ENCODE results near the gene ERBB4.
"Not testable (repeated sequence)": the region's sequence is repeated elsewhere in the genome, so short reads cannot be mapped to it uniquely, and the experiment has no call there.

The ERBB4 gene

DNA sequence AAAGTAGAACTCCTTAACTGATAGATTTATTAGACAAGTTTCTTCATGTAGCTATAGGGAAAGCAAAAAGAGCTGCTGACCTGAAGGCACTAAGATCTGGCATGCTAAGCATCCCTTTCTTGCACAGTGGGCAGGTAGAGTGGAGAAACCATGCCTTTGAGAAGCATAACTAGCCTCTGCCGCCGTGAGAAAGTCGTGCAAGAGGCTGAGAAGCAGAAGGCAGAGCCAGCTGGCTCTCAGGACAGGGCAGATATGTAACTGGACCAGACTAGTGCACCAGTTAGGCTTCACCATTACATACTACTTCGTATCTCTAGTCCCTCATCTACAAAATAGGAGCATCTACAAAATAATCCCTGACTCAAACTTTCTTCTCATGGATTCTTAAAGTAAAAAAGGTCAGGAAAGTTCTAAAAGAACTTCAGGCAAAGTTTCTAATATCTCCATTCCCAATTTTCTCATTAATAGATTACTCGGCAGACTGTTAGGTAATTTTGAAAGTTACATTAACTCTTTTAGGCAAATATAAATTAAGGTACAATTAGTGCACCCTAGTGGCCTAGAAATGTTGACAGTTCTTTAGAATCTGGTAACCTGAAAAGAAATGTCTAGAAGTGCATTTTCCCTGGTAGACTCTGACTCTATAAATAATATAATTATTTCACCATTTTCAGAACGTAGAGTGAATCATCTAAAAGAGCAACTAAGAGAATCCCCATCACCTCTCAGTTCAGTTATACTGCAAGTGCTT, 10.3 kb downstream of the ERBB4 start:
- DNase-seq (ENCODE audit: low spot score) = no peak

DNA sequence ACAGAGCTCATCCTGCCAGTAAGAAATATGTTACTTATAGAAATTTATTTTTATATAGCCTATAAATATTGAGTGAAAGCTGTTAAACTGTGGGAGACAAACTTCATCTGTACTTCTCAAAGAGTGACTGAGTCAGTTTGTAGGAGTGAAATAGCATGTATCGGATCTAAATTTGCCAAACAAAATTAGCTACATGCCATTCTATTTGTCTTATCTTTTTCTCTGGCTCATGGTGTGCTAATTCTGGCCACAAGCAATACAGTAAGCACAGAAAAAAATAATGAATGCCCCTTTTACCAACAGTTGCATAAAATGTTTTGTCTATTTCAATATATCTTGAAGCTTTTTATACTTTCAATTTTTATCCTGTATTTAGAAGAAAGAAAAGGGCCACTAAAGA, 12.5 kb downstream of the ERBB4 start:
- no peak for DNase-seq (ENCODE audit: low spot score)

GRCh38 chr2:212523756-212524155, 14.8 kb downstream of the ERBB4 start:
- DNase-seq (ENCODE audit: low spot score) = no peak

DNA sequence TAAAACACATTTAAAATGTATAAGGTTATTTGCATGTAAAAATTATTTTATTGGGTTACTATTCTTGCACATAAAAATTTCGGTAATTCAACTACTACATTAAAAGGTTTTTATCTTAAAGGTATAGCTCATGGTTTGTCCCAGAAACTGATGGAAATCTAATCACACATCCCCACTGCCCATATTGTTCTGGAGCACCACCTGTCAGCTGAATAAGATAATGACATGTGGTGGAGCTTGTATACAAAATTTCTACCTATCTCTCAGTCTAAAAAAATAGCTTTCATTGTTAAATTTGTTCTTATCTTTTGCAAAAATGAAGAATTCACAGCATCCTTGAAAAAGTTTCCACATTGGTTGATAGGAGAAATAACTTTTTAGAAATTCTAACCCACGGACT, 18.3 kb downstream of the ERBB4 start:
- no peak for DNase-seq (ENCODE audit: low spot score)

DNA sequence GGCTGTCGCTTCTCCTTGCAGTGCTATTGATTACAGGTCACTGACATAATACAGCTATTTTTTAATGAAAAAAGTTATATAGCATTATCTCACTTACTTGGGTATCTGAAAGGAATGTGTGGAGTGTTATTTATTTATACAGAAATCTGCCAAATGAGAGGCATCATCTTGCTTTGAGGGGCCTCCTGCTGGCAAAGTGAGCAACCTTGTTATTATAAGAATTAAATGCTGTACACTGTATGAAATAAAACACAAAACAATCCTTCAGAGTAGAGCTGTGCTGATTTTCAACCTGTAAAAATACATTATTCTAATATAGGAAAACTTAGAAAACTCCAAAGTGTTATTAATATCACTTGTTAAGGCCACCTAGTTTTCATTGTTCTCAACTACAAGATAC, 20.9 kb downstream of the ERBB4 start:
- DNase-seq (ENCODE audit: low spot score) = no peak

GRCh38 chr2:212505586-212505985, 33.0 kb downstream of the ERBB4 start:
- DNase-seq (ENCODE audit: low spot score) = no peak

DNA sequence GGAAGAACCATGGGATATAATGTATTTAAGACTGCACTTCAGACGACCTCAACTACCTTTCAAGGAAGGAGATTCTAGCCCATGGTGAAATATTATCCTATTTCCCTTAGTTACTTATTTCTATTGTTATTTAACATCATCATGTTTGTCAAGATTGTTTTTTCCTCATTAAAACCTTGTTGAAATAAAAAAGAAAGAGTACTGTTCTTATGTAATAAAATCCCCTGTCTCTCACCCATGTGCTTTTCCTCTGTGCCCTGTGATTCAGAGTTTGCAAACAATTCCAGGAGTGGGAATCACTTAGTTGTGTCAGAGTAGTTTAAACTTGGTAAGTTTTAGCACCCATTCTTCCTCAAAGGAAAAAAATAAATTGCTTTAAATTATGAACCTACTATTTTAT, 43.6 kb downstream of the ERBB4 start:
- no peak for DNase-seq (ENCODE audit: low spot score)

GRCh38 chr2:212494418-212495020, 44.1 kb downstream of the ERBB4 start:
- DNase-seq (ENCODE audit: low spot score) = no peak

GRCh38 chr2:212489719-212490346, 48.8 kb downstream of the ERBB4 start:
- no peak for DNase-seq (ENCODE audit: low spot score)

GRCh38 chr2:212488611-212489010, 50.0 kb downstream of the ERBB4 start:
- DNase-seq (ENCODE audit: low spot score) = no peak

DNA sequence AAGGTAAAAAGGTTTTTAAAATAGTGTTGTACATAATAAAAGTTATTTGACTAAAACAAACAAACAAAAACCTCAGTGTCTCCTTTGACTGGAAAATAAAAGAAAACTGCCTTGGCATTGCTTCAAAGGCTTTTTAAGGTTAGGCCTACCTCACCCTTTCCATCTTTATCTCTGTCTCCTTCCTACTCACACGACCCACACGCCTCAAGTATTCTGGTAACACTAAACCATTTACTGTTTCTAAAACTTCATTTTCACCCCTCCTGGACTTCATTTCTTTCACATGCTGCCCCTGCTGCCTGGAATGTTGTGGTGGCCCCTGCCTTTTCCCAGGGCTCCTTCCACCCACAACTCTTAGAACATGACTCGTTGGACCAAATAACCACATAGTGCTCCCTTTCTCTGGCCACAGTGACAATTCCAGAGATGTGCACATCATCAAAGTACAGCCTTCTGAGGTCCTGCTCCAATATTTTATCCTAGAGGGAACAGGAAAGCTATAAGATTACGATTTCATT, 54.0 kb downstream of the ERBB4 start:
- no peak for DNase-seq (ENCODE audit: low spot score)

GRCh38 chr2:212480447-212480846, 58.2 kb downstream of the ERBB4 start:
- no peak for DNase-seq (ENCODE audit: low spot score)

DNA sequence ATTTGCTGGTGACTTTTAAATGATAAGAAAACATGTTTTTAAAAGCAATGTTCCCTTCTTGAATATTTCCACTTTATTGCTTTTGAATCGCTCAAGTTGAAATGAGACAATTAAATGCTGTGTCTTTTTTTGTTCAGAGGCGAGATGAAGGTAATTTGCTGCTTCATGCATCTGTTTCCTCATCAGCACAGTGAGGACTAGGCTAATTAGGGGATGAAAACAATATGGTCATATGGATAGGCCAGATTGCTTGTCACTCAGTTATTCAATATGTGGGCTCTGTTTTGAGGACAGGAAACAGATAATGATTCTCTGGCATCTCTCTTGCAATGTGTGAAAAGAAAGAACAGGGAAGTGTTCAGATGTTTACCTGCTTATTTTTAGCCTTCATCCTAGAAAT, 61.0 kb downstream of the ERBB4 start:
- no peak for DNase-seq (ENCODE audit: low spot score)

DNA sequence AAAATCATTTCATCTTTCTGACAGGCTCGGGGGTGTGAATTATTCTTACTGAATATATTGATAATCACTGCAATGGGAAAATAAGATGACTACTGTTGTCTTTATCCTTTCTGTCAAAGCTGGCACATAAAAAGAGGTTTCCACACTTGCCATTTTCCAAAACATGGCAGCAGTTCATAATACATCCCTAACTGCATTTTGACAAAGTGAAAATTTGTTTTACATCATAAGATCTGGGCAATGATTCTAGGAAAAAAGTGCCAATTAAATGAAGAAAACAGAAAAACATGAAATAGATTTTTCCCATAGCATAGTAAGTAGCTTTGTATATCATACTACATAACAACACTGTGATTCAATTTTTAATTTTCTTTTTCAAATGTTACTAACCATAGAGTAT, 65.4 kb downstream of the ERBB4 start:
- DNase-seq (ENCODE audit: low spot score) = no peak

DNA sequence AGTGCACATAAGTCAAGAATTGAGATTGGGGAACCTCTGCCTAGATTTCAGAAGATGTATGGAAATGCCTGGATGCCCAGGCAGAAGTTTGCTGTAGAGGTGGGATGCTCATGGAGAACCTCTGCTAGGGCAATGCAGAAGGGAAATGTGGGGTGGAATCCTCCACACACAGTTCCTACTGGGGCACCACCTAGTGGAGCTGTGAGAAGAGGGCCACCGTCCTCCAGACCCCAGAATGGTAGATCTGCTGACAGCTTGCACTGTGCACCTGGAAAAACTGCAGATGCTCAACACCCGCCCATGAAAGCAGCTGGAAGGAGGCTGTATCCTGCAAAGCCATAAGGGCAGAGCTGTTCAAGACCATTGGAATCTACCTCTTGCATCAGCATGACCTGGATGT, 71.1 kb downstream of the ERBB4 start:
- DNase-seq (ENCODE audit: low spot score) = not testable (repeated sequence)

- no peak for DNase-seq (ENCODE audit: low spot score)
Measured at GRCh38 chr2:212465456-212465855, 73.1 kb downstream of the ERBB4 start.

GRCh38 chr2:212461708-212462107, 76.9 kb downstream of the ERBB4 start:
- not testable (repeated sequence) for DNase-seq (ENCODE audit: low spot score)

DNA sequence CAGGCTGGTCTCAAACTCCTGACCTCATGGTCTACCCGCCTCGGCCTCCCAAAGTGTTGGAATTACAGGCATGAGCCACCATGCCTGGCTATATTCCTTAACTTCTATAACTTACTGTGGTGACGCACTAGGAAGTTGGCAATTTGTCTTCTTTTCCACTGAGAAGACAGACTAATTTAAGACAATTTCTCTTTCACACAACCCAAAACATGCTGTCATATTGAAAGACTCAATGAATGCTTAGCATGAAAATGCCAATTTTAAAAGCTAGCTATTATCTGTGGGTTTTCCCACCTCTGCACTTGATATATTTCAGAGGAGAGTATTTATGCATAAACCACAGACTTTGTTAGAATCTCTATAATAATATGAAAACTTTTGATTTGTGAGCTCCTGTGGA, 84.5 kb downstream of the ERBB4 start:
- DNase-seq (ENCODE audit: low spot score) = no peak

DNA sequence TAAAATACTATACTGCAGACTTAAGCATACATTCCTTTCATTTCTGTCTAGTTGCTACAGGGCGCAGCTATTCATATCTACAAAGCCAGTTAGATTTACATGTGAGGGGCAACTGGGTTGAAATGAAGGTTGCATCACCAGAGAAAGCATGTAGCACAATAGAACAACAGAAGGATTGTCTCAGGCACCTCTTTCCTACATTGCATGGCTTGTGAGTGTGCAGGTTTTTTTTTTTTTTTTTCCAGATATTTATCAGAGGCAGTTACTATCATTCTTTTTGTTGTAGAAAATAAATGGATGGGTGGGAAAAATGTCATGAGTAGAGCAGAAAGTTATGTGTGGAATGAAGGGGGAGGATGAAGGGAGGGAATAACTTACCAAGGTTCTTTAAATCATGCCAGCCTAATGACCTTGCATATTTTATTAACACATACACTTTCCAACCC, 86.8 kb downstream of the ERBB4 start:
- peak; percentile 5 for DNase-seq (ENCODE audit: low spot score)

- no peak for DNase-seq (ENCODE audit: low spot score)
Measured at GRCh38 chr2:212448698-212449097, 89.9 kb downstream of the ERBB4 start.

DNA sequence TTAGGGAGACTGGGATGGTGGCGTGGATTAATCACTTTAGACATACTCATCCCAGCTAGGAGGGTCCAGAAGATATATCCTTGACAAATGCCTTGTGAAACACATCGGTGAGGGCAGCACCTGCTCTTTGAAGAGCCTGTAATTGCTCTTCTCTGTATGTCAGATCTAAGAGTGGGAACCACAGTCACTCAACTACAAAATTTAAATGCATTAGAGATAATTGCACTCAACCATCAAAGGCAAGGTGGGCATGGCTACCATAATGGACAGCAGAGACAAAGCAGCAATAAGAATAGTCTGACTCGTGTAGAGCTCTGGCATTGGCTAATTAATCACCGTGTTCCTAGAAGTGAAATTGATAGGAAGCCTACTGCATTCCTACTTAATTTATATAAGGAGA, 96.8 kb downstream of the ERBB4 start:
- DNase-seq (ENCODE audit: low spot score) = no peak

GRCh38 chr2:212441141-212441540, 97.5 kb downstream of the ERBB4 start:
- no peak for DNase-seq (ENCODE audit: low spot score)
